GM18520 (cell line): ENCODE data around the gene CHCHD4.

Source experiments
- ATAC-seq: cut with Tn5 transposase; IDR thresholded peaks from one replicate; pipeline ENCODE4 v1.9.1; 2021; ENCODE audit not compliant: unreplicated experiment

CHCHD4 gene

DNA sequence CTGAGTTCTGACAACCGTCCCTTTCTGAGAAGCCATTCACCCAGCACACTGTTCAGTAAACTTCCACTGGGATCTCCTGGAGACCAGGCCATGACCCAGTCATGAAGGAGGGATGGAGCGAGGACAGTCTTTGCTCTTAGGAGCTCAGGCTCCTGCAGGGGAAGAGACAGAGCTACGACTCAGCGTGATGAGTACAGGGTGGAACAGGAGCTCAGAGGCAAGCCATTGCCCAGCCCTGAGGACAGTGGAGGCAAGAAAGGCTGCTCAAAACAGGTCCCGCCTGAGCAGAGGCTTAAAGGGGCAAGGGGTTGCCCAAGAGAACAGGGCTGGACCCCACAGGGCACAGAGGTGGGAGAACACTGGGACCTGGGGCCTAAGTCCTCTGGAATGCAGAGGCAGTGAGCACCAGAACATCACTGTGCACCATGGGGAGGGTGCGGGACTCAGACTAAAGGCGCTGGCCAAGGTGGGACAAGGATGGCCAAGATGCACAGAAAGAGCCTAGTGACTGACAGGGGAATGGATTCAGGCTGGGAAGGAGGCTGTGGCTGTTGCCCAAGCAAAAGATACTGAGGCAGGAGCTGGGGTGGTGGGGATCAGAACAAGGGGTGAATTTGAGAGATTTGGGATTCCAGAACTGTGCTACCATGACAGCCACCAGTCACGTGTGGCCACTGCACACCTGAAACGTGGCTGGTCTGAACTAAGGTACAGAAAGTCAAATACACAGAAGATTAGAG, 26.0 kb upstream of the CHCHD4 start:
- no peak for ATAC-seq

DNA sequence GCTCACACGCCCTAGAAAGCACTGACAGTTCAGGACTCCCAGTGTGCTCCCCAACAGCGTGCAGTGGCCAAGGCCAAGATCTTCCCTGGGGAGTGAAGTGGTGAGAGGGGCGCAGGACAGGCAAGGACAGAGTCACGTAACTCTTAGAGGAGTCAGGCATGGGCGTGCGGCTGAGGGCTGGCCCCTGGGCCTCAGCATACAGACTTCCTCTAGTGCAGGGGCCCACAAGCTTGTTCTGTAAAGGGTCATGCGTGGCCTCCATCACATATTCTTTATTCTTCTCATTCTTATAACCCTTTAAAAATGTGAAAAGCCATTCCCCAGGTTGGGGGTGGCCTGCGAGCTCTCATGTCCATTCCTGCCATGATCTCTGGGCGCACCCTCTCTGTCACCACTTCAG, 25.4 kb upstream of the CHCHD4 start:
- no peak for ATAC-seq

DNA sequence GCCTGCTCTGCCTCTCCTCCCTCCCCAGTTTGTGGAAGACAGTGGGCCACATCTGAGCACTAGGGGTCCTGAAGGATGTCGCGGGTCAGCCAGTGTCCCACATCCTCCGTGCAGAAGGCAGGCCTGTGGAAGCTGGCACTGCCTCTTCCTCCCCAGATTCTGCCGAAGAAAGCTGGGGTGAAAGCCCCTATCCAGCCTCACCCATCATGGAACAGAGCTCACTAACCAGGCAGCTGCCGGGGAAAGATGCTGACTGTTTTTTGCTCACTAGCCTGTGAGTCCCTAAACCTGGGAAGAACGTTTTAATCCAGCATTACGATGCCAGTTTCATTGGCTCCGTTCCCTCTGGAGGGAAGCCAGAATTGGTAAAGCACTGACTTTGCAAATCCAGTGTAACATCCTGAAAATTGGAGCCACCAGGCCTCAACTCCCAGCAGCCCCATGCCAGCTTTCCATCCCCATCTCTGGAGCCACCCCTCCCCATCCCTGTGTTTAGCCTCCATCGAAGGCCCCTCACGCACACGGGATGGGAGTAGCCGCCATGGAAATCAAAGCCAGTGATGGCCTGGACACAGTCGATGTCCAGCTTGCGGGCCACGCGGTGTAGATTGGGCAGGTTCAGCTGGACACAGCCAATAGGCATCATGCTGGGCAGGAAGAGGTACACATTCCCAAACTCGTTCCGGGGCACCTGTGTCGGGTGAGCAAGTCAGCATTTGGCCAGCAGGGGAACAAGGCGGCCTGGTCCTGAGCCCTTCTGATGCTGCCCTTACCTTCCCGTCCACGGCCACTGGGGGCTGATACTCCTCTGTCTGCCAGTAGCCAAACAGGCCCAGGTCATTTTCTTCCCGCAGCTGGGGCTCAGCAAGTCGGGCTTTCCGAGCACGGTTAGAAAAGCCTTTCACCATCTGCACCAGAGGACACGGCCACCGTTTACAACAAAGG, 23.6 kb upstream of the CHCHD4 start:
- ATAC-seq, result no peak

DNA sequence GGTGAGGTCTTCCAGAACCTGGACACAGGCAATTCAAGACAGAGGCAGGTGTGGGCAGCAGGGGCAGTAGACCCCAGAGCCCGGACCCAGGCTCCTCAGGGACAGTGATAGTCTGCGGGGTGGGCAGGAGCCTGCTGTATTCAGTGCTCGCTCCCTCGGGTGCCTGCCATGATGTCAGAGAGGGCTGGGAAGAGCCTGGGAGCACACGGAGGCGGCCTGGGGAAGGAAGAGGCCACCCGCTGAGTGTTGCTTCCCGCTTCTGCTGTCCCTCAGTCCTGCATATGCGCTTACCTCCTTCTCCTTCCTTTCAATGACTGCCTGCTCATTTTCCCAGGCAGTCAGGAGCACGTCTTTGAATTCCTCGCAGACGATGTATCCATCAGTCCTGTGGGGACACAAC, 22.9 kb upstream of the CHCHD4 start:
- ATAC-seq, result no peak

DNA sequence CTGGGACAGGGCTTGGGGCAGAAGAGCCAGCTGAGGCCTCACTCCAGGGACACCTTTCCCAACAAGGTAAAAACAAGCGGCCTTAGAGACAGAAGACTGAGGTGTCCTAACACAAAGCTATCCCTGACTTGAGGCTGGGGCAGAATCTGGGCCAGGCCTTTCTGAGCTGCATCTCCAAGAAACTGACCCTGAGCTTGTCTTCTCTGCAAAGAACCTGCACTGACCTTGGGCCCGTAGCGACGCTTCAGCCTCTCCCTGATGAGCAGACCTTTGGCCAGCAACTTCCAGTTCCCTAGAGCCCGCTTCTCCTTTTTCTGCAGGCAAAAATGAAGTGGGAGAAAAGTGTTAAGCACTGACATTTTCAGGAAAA, 22.4 kb upstream of the CHCHD4 start:
- ATAC-seq, result no peak

DNA sequence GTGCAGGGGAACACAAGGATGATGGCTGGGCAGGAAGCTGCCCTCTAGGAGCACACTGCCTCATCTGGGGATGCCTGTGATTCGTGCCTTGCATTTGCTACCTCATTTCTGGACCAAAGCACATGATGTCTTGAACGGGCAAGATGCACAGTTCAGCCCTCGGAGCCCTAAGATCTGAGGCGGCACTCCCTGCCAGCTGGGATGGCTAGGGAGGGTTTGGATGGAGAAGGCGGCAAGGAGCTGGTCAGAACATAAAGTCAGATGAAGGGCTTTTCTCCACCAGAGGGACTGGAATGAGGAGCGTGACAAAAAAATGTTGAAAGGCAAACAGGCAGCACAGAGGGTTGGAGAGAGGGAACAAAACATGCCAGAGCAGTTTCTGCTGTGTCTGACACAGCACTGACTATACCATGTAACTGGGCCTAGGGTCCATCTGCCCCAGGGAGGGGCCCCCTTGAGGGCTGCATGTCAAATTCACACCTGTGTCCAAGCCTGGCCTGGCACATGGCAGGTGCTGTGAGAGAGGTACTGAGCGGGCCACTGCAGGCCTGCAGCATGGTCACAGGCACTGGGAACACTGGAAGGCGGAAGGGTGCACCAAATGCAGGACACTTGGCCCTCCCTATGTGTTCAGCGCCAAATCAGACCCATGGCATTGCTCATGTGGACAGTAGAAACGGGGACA, 21.9 kb upstream of the CHCHD4 start:
- no peak for ATAC-seq

DNA sequence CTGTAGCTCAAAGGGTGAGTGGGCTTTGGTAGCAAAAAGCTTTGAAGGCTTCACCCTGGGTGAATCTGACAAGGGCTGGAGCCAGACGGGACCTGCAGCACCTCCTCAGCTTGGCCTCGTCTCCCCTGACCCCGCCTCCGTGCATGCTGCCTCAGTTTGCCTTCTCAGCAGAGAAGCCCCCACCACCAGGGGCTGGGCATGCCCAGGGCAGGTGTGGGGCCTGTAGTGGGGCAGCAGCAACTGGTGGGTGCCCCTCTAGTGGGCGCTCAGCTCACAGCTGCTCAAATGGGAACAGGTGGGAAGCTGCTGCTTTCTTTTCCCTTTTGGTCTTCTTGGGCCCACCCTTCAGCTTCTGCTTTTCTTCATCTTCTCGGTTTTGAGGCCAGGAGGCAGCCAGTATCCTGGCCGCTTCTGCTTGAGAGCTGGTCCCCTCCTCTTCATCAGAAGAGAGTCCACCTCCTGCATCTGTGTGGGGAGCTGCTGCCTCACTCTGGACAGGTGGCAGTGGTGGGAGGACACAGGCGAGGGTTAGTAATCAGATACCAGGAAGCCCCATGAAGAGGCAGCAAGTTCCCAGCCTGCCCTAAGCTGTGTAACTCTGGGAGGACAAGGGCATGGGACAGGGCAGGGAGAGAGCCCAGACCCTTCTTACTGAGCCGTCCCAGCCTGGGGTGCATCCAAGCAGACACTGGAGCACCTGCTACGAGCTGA, 21.2 kb upstream of the CHCHD4 start:
- ATAC-seq, result no peak

DNA sequence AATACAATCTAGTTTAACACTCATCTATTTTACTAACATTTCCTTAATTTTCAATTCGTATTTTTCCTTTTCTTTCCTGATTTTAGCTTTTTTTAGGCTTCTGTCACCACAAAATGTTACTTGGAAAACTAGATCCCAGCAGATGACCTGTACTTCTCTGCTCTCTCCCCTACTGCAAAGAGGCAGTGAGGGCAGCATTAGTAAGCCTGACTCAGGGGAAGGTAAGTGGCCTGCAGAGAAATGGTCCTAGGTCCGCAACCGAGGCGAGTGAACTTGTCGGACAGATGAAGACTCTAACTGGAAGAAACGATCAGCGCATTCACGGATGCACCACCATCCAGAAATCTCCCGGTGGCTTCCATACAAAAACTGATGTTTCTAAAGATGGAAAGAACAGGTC, 20.6 kb upstream of the CHCHD4 start:
- no peak for ATAC-seq

DNA sequence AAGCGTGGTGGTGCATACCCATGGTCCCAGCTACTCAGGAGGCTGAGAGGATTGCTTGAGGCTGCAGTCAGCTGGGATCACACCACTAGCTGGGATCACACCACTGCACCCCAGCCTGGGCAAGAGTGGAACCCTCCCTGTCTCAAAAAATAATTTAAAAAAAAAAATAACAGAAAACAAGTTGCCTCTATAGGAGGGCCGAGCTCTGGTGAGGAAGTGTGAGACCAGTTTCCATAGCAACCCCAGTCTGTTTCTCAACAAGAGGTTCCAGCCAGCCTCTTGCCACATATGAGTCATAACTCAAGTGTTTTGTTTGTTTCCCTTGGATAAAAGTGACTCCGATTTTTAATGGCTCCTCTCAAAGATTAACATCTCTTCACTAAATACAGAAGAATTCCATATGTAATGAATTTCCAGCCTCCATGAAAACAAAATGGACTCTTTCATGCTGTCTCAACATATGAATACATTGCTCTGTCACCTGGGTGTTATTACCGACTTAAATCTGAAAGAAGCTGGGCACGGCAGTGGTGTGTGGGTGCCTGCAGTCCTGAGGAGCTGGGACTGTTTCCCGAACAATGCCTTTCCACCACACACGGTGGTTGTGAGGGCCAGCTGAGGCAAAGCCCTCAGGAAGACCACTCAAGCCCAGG, 19.9 kb upstream of the CHCHD4 start:
- peak; percentile 93 for ATAC-seq

DNA sequence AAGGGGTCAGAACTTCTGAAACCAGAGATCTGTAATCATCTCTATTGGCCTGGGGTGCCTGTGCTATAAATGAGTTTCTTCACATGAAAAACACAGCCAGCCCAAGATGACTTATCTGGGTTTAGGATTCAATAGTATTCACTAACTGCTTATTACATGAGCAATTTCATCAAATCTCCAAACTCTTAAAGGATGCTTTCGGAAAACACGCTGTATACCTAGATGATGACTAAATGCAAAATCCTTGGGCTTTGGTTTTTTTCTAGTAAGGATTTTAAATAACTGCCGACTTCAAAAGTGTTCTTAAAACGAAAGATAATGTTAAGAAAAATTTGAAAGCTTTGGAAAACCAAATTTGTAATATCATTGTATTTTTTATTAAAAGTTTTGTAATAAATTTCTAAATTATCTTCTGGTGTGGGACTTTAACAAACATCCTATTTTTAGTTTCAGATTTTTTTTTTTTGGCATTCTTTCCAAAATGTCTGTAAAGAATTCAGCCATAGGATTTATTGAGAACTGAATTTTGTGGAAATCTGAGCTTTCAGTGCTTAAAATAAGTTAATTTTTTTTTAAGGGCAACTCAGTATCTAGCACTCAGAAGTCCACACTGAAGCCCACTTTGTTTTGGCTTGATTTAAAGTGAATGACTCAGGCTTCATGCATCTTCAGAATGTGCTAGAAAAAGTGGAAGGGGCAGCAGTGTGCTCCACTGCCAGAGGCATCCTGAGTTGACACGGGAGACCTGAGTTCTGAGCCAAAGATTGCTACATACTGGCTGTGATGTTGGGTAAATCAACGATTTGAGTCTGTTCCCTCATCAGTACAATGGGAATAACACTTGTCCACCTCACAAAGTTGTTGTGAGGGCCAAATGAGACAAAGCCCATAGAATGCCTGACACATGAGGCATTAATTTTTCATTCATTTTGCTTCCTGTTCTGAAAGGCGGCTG, 18.9 kb upstream of the CHCHD4 start:
- ATAC-seq, result no peak

DNA sequence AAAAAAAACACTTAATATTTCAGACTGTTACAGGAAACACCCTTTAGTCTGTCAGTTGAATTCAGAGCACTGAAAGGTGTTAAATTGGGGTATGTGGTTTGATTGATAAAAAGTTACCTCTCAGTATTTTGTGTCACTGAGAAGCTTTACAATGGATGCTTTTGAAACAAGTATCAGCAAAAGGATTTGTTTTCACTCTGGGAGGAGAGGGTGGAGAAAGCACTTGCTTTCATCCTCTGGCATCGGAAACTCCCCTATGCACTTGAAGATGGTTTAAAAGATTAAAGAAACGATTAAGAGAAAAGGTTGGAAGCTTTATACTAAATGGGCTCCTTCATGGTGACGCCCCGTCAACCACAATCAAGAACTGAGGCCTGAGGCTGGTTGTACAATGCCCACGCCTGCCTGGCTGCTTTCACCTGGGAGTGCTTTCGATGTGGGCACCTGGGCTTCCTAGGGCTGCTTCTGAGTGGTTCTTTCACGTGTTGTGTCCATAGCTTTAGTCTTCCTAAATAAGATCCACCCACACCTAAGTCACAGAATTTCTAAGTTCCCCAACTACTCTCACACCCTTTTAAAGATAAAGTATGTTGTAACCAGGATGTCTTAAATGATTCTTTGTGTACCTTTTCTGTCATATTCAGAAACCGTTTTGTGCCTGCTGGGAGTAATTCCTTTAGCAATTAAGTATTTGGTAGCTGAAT, 18.0 kb upstream of the CHCHD4 start:
- no peak for ATAC-seq

DNA sequence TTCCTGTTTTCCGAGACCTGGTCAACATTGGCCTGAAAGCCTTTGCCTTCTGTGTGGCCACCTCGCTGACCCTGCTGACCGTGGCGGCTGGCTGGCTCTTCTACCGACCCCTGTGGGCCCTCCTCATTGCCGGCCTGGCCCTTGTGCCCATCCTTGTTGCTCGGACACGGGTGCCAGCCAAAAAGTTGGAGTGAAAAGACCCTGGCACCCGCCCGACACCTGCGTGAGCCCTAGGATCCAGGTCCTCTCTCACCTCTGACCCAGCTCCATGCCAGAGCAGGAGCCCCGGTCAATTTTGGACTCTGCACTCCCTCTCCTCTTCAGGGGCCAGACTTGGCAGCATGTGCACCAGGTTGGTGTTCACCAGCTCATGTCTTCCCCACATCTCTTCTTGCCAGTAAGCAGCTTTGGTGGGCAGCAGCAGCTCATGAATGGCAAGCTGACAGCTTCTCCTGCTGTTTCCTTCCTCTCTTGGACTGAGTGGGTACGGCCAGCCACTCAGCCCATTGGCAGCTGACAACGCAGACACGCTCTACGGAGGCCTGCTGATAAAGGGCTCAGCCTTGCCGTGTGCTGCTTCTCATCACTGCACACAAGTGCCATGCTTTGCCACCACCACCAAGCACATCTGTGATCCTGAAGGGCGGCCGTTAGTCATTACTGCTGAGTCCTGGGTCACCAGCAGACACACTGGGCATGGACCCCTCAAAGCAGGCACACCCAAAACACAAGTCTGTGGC, 17.1 kb upstream of the CHCHD4 start:
- ATAC-seq, result no peak

DNA sequence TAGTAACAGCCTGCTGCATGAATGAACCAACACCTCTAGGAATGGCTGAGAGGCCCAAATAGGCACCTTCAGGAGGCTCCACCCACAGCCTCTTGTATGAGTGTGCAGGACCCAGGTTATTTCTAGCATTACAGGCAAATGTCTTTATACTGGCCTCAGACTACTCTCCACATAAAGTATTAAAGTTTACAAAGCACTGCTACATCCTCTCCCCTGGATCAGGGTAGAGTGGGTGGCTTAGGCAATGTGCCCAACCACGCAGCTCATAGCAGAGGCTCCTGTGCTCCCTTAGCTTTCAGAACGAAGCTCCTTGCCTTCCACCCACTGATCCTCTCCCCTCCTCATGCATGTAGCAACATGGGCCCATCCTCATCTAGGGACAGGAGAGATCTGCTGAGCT, 16.5 kb upstream of the CHCHD4 start:
- no peak for ATAC-seq

DNA sequence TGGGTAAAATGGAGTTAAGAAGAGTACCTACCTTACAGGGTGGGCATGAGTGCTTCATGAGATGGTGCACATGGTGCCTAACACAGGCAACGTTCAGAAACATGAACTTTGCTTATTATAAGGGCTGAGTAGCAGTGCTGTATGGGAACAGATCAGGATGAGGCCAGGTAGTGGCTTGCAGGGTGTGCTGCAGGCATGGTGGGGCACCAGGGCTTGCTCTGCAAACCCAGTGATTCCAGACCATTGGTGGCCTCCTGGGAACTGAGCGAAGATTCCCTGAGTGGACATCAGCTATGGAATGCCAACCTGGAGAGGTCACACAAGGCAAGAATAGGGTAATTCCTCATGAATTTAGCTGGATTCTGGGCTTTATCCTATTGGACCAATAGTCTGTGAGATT, 16.0 kb upstream of the CHCHD4 start:
- ATAC-seq, result no peak

DNA sequence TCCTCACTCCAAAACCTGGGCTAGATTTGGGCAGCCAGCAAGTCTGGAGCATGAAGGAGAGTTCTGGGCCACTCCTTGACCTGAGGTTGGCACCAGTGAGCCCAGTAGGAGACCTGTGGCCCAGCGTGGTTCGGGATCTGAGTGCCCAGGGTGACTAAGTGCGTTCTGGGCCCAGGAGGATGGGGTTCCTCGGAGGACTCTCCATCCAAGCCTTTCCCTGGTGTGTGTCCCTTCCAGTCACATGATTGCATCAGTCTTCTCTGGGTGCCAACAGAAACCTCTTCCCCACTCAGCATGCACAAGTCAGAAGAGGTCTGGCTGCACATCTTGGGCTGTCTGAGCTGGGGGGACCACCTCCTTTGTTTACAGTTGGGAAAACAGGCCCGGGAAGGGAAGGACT, 15.1 kb upstream of the CHCHD4 start:
- ATAC-seq, result no peak

DNA sequence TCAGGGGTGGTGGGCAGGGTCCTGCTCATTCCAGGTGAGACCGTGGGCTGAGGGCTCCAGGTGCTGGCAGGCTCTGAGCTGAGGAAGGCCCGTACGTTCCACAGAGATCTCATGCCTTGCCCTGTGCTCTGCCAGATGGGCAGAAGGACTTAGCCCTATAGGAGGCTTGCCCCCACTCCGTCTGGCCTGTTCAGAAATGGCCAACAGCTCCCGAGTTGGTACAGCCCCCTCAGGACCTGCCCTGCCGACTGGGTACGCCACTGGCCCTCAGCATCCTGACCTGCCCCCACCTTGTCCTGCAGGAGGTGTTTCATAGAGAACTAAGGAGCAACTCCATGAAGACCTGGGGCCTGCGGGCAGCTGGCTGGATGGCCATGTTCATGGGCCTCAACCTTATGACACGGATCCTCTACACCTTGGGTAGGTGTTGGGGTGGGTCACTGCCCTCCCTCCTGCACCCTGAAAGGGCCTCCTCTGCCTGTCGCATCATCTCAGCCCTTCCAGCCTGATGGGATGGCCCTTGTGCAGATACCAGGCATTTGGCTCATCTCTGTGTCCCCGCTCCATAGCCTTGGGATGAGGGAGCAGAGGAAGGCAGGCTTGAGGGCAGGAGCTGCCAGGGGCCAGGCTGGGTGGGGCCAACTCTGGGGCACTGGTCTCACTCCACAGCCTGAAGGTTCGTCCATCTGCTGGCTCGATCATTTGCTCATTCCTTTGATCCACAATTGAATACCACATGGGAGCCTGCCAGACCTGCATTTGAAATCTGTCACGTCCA, 14.4 kb upstream of the CHCHD4 start:
- no peak for ATAC-seq

DNA sequence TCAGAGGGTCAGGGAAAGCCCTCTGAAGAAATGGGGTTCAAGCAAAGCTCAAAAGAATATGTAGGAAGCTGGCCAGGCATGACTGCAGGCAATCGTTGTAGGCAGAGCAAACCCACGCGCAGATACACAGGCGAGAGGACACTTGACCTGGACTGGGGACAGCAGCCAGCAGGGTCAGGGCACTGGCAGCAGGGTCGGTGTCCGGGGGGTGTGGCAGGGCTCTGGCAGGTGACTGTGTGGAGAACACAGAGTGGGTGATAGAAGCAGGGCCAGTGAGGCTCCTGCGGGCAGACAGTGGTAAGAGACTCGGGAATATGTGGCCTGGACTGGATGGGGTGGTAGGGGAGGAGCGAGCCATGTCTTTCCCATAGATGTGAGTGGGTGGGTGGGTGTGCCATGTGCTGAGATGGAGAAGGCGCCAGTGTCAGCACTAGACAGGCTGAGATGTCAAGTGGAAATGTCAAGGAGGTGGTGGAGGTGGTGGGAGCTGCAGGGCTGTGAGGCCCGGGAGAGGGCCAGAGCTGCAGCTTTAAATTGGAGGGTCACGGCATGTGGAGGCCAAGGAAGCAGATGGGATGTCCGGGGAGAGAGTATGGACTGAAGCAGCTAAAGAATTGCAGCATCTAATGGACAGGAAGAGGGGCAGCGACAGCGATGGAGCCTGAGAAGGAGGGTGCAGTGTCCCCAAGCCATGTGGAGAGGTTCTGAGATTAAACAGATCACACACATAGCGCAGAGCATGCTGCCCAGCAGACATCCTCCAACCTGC, 13.6 kb upstream of the CHCHD4 start:
- ATAC-seq, result no peak
